ENCODE results near the gene ITIH2.
"Not testable (repeated sequence)": the region's sequence is repeated elsewhere in the genome, so short reads cannot be mapped to it uniquely, and the experiment has no call there.

The ITIH2 gene

DNA sequence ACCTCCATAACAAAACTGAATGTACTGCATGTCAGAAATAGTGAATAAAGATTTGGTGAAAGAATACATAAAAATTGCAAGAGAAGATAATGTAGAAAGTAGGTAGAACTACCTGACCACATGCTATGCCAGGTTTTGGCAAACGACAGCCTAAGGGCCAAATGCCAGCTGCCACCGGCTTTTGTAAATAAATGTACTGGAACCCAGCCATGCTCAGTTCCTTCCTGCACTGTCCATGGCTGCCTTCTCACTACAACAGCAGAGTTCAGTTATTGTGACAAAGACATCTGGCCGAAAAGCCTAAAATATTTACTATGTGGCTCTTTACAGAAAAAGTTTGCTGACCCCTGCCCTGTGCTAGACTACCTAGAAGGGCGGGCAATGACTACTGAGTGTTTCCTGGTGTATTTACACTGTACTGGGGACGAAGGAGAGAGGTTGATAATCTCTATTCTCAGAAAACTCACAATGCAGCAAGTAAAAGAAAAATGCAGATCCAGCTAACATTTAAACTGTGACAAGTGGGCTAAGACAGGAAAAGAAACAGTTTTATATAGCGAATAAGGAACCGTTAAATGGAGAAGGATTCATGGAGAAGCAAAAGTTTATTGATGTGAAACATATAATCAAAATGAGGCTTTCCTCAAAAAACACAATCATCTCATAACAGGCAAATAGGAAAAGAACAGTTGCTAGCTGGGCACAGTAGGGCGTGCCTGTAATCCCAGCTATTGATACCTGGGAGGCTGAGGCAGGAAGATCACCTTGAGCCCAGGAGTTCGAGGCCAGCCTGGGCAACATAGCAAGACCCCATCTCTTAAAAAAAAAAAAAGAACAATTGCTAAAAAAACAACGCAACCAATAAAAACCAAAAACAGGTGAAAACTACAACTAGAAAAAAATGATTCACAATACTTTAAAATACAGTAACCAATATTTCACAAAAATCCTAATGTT is 71.0 kb downstream of the ITIH2 start:
- no peak for DNase-seq (ENCODE audit: low read depth)
- TF ChIP-seq CTCF (IDR thresholded peaks at IDR 0.05; ENCODE audit: low read depth, low read length) (no peak), MYC (IDR thresholded peaks at IDR 0.05; ENCODE audit: low read depth, low read length) (no peak), POLR2A (IDR thresholded peaks at IDR 0.05; ENCODE audit: extremely low read depth, insufficient read length) (no peak)
- TF ChIP-seq, protein P1, sequence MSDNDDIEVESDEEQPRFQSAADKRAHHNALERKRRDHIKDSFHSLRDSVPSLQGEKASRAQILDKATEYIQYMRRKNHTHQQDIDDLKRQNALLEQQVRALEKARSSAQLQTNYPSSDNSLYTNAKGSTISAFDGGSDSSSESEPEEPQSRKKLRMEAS (IDR thresholded peaks at IDR 0.05; ENCODE audit: low read depth, low read length) = no peak
- no peak overlapping the region for H3K4me3 ChIP-seq (ENCODE audit: low read depth, low read length)

- TF ChIP-seq MYC (IDR thresholded peaks at IDR 0.05; ENCODE audit: low read depth, low read length) (no peak), CTCF (IDR thresholded peaks at IDR 0.05; ENCODE audit: low read depth, low read length) (no peak), POLR2A (IDR thresholded peaks at IDR 0.05; ENCODE audit: extremely low read depth, insufficient read length) (no peak)
- TF ChIP-seq, protein P1 (IDR thresholded peaks at IDR 0.05; ENCODE audit: low read depth, low read length) = no peak
- H3K4me3 ChIP-seq (ENCODE audit: low read depth, low read length) = no peak overlapping the region
- DNase-seq (ENCODE audit: low read depth) = no peak
Measured at GRCh38 chr10:7776777-7777176, 73.7 kb downstream of the ITIH2 start.

DNA sequence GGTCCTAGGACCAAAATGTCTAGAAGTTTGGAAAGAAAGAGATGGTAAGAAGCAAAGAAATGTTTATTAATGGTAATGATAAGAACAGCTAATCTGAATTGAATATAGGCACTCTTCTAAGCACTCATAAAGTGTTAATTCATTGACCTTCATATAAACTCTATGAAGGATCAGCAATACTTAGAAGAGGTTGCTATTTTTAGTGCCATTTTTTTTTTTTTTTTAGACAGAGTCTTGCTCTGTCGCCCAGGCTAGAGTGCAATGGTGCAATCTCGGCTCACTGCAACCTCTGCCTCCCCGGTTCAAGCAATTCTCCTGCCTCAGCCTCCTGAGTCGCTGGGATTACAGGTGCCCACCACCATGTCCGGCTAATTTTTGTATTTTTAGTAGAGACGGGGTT is 79.1 kb downstream of the ITIH2 start:
- DNase-seq (ENCODE audit: low read depth); H3K4me3 ChIP-seq (ENCODE audit: low read depth, low read length): not testable (repeated sequence)

DNA sequence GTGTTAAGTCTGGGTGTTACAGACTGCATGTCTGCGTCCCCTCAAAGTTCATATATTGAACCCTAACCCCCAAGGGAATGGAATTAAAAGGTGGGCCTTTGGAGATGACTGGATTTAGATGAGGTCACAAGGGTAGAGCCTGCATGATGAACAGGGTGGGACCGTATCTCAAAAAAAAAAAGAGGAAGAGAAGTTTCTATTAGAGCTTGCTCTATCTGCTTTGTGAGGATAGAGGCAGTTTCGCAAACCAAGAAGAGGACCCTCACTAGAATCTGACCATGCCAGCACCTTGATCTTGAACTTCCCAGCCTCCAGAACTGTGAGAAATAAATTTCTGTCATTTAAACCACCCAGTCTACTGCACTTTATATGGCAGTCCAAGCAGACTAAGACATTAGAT is 83.3 kb downstream of the ITIH2 start:
- DNase-seq (ENCODE audit: low read depth) = peak; percentile 40
- TF ChIP-seq MYC (IDR thresholded peaks at IDR 0.05; ENCODE audit: low read depth, low read length) (no peak), CTCF (IDR thresholded peaks at IDR 0.05; ENCODE audit: low read depth, low read length) (no peak), POLR2A (IDR thresholded peaks at IDR 0.05; ENCODE audit: extremely low read depth, insufficient read length) (no peak)
- TF ChIP-seq, protein P1 (IDR thresholded peaks at IDR 0.05; ENCODE audit: low read depth, low read length) = no peak
- peak overlapping the region; percentile 87 for H3K4me3 ChIP-seq (ENCODE audit: low read depth, low read length)

GRCh38 chr10:7787150-7787856 is 84.2 kb downstream of the ITIH2 start:
- DNase-seq (ENCODE audit: low read depth) = peak; percentile 11
- peak overlapping the region; percentile 87 for H3K4me3 ChIP-seq (ENCODE audit: low read depth, low read length)
- TF ChIP-seq POLR2A (IDR thresholded peaks at IDR 0.05; ENCODE audit: extremely low read depth, insufficient read length) (no peak), MYC (IDR thresholded peaks at IDR 0.05; ENCODE audit: low read depth, low read length) (no peak), CTCF (IDR thresholded peaks at IDR 0.05; ENCODE audit: low read depth, low read length) (no peak)
- TF ChIP-seq, protein P1 (IDR thresholded peaks at IDR 0.05; ENCODE audit: low read depth, low read length) = no peak
